Astrocyte (in vitro differentiated cells and primary cell): ENCODE results near the gene UBALD2.
"Not testable (repeated sequence)": the region's sequence is repeated elsewhere in the genome, so short reads cannot be mapped to it uniquely, and the experiment has no call there.

Experiments used
- CTCF ChIP-seq: IDR thresholded peaks from 2 replicates; pipeline ENCODE4 v1.5.1; 2011; ENCODE audit warnings: low read depth, mild to moderate bottlenecking, inconsistent platforms, low read length, moderate library complexity; ENCODE audit not compliant: insufficient read depth
- EZH2 ChIP-seq: IDR thresholded peaks from 2 replicates; pipeline ENCODE4 v1.6.1; 2012; ENCODE audit warnings: mild to moderate bottlenecking, low read length, inconsistent platforms; ENCODE audit not compliant: insufficient read depth

- not testable (repeated sequence) for TF ChIP-seq CTCF, EZH2
Measured at GRCh38 chr17:76244721-76245120, 20.4 kb upstream of the UBALD2 start.
